SW 1271 (cell line): ENCODE results near the gene NF2.

Experiments
- DNase-seq, 2 experiments: peaks; one replicate each; lab custom pipeline; 2025; lab: John Stamatoyannopoulos, UW

Gene NF2

DNA sequence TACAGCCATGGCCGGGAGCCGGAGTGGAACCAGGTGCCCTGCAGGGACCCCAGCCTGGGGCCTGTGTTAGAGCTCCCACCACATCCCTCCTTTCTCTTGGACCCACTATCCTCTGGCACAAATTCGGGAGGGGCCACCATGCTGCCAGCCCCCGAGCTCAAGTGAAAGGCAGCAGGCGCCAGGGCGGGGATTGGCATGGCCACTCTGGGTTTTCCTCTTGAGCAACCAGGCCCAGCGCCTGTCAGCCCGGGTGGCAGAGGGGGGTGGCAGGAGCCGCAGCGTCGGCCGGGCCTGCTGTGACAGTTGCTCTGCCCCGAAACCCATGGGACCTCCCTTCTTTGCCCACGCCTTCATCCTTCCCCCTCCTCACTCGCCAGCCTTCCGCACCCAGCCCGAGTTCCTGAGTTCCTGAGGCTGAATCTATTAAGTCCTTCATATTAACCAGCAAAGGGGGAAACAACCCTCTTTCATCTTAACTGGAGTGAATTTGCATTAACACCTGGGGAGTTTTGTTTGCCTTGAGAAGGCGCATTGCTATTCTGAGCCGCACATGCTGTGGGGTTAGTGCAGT lies 99.6 kb downstream of the NF2 start:
- no peak for DNase-seq

DNA sequence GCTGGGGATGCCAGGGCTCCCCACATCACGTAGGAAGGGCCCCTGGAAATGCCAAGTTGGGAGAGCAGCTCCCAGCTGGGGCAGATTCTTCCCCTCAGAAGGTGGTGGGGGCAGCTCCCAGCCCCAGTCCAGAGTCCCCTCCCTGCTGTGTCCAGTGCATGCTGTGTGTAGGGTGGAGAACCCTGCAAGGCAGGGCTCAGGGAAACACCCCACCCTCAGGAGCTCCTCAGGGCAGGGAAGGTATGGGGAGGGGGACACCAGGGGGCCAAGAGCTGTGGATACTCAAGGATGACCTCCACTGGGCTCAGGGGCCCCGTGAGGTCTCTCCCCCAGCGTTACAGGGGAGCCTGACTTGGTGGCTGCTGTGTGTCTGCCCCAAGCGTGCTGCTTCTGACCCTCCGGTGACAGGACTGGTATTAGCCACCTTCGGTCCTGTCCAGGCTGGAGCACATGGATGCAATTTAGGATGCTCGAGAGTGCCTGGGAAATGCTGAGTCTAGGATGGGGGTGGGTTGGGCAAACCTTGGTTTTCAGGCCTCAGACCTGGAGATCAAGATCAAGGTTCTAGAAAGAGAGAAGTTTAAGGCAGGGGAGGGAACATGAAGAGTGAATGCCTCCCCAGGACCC lies 100.2 kb downstream of the NF2 start:
- no peak for DNase-seq

DNA sequence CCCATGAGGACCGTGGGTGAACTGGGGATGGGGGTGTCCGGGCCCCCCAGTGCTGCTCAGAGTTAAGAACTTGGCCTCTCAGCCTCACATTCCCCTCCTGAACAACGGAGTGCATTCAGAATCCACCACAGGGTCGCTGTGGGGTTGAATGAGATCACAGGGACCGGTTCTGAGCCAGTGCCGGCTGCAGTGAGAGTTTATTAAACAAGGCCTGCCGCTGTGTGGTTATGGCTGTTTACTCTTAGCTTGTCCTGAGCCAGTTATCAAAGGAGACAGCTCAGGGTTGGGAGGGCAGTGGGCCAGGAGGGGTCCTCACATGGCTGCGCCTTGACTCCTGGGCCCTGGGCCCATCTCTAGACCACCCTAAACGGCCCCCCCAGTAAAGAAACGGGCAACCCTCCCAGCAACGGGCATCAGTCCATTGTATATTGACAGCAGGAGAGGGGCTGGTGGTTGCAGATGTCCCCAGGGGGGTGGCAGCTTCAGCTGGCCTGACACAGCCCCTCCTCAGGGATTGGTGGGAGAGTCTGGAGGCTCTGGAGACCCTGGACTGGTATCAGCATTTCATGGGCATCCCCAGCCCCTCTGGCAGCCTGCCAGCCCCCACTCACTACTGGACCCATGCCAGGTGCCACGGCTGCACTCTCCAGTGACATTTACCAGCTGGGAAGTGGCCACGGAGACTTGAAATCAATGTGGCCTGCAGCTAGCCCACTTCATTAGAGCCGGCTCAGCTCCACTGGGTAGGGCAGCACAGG lies 101.3 kb downstream of the NF2 start:
- no peak for DNase-seq

DNA sequence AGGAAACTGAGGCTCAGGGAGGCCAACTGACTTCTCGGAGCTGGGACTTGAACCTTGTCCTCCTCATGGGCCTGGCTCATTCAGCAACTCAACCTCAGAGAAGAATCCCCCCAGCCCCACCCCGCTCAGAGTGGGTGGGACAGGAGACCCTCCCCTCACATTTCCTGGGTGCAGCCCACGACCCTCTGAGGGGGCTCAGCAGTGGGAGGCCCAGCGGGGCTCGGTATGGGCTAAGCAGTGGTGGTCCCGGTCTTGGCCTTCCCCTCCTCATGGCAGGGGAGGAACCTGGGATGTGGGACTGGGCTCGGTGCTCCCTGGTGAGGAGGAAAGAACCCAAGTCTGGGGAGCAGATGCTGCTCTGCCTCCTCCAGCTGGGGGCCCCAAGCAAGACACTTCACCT lies 102.2 kb downstream of the NF2 start:
- DNase-seq: no peak

DNA sequence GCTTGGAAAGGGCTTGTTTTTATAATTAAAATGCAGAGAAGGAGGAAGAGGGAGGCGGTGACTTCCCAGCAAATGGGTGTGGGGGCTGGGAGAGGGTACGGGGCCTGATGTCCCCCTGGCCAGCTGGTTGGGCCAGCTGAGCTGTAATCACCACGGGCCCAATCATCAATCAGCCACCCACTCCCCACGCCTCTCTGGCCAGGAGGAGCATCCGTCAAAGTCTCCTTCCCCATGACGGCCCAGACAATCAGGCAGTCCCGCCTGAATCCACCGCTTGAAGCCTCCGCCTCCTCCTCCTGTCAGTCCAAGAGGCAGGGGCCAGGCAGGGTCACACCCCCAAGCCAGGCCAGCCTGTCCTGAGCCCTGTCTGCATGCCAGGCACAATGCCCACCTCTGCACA lies 103.1 kb downstream of the NF2 start:
- DNase-seq: no peak

DNA sequence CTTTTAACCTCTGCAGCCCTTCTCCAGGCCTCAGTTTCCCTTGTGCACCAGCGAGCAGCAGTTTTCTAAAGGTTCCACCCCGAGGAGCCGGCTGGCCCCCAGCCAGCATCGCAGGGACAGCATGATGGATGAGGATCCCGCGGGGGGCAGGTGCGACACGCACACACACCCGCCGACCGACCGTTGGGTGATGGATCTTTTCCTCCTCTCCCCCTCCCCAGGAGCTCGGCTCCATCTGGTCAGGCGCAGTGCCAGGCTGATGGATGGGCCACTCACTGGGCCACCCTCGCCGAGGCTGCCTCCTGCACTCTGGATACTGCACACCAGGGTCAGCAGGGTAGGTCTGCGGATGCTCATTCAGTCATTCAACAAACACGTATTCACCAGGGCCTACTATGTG lies 103.6 kb downstream of the NF2 start:
- DNase-seq: no peak

DNA sequence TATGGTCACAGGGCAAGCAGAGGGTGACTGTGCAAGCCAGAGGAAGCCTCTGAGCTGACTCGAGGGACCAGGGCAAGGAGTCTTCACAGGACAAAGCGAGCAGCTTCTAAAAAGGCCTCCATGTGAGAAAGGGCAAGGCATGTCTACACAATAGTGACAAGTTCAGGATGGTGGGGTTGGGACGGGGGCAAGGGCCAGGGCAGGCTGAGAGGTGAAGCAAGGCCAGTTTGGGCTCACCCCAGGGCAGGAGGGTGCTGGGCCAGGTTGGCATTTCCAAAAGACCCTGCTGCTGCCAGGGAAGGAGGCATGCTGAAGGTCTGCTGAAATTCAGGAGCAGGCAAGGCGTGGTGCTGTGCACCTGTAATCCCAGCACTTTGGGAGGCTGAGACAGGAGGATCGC lies 104.0 kb downstream of the NF2 start:
- no peak for DNase-seq

DNA sequence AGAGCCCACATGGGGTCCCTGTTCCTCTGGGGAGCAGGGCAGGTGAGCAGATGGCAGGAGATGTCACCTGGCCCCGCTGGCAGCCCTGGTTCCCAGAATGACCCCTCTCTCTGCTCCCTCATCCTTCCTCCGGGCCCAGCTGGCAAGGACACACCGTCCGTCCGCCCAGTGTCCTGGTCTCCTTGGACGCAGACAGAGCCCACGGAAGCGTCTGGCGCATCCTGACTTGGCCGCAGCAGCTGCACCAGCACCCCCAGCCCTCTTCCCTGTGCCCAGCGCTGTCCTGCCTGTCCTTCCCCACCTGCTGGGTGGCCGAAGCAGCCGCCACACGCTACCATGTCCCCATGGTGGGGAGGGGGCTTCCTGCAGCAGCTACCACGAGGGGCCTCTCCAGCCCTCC lies 106.8 kb downstream of the NF2 start:
- DNase-seq: no peak

DNA sequence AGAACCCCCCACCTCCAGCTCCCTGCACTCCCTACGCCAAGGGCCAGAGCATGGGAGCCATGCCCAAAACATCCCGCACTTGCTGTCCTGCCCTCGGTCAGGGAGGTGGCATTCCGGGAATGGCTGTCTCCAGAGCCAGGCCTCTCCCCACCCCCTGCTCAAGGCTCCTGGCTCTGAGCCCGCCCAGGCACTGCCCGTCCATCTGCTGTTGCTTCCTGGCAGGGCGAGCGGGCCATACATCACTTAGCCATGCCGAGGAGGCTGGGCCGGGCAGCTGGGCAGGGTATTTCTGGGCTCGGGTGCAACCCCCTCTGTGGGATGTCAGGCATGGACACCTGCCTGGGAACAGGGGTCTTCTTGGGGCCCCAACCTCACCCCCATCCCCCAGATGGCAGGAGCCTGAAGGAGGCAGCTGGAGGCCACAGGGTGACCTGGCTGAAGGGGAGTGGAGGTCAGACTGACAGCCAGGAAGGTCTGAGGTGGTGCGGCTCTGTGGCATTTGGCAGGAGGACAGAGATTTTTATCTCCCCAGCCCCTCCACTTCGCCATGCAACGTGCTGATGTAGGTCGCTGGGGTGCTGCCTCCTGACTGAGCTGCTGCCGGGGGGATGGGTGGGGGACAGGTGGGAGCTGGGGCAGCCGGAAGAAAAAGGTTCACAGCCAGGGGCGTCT lies 107.6 kb downstream of the NF2 start:
- DNase-seq: no peak

DNA sequence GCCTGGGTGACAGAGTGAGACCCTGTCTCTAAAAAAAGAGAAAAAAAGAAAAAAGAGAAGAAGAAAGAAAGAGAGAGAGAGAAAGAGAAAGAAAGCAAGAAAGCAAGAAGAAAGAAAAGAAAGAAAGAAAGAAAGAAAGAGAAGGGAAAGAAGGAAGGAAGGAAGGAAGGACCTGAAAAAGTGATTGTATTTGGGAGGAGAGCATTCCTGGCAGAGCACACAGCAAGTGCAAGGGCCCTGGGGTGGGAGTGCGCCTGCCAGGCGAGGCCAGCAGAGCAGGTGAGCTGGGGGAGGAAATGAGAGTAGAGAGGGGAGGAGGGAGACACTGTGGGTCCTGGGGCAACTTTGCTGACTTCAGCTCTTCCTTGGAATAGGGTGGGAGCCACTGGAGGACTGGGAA lies 108.7 kb downstream of the NF2 start:
- DNase-seq: no peak

DNA sequence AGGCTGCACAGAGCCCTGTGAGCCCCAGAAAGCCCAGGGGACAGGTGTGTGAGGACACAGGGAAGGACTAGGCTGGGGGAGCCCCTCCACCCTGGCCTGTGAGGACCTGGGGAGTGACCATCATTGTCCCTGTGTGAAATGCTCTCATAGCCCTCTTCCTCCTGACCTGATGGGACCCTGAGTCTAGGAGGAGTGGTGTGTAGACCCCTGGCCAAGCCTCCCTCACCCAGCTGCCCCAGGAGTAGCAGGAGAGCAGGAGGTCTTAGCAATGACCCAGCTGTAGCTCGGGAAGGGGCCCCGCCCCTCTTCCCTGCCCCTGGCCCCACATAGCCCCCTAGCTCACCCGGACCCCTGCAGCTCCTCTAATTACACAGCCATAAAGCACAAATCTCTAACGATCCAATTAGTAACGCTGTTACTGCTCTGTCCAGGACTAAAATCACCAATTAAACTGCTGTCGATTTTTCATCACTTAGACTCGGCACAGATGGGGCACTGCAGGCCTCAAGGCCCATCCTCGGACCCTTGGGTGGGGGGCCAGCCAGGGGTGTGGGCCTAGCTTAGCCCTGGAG lies 109.8 kb downstream of the NF2 start:
- DNase-seq: no peak

DNA sequence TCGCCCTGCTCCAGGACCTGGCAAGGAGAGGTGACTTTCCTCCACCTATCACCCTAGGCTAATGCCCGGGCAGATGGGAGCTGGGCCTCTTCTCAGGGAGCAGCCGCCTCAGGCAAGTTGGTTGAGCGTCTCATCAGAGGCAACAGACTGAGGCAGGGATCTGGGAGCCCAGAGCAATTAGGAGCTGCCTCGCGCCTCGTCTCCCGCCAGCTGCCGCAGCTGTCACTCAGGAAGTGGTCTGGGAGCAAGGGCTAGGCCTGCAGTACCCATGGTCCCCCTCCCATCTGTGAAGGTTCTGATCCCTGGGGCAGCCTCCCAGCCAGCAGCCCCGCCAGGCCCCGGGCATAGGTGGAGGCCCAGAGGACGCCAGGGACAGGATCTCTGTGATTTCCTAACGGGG lies 111.8 kb downstream of the NF2 start:
- DNase-seq: no peak

DNA sequence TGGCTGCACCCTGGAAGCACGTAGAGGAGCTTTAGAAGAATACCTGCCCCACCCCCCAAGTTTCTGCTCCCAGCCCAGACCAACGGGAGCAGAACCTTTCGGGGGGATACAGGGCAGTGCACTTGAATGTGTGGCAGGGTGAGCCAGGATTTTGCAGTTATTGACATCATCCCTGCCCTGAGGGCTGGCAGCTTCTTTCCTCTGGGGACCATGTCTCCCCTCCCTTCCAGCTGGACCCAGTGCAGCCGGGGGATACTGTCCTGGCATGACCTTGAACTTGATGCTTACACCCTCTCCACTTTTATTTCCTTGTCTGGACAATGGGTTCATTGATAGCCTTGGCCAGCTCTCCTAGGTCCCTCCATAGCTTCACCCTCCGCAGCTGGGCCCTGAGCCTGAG lies 112.3 kb downstream of the NF2 start:
- no peak for DNase-seq

DNA sequence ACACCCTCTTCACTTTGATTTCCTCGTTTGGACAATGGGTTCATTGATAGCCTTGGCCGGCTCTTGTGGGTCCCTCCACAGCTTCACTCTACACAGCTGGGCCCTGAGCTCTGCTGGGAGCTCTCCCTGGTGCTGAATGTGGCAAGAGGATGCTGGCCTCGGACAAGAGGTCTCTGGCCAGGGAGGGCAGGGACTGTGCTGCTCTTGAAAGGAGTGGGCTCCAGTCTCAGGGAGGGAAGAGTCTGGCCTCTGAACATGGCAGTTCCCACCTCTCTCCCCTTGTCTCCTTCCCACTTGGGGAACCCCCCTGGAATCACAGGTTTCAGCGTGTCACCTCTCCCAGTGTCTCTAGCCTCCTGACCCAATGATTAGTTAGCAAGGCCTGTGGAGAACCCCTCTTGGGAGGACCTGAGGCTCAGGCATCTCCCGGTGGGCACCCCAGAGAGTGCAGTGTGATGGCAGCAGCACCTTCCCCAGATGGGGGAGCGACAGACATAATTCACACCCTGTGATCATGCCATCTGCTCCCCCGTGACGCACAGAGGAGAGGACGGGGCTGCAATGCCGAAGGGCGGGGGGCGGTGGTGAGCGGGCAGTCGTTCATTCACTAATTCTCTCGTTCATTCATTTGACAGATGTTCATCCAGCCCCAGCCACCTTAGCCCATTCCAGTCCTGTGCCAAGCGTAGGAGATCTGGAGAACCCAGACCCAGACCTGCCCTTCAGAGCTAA lies 113.5 kb downstream of the NF2 start:
- DNase-seq: peak in 1 of 2 experiments; percentile 24

DNA sequence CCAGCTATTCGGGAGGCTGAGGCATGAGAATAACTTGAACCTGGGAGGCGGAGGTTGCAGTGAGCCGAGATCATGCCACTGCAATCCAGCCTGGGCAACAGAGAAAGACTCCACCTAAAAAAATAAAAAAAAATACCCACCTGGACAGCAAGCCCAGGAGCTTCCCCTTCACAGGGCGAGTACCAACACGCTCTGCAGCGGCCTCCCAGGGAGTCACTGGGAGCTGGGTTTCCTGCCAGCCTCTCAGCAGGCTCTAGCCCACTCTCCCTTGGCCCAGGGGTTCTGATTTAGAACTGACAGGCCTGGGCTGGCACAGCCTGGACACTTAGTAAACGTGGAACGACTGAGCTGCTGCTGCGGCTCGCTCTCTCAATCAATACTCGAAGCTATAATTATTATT lies 114.4 kb downstream of the NF2 start:
- DNase-seq: no peak

DNA sequence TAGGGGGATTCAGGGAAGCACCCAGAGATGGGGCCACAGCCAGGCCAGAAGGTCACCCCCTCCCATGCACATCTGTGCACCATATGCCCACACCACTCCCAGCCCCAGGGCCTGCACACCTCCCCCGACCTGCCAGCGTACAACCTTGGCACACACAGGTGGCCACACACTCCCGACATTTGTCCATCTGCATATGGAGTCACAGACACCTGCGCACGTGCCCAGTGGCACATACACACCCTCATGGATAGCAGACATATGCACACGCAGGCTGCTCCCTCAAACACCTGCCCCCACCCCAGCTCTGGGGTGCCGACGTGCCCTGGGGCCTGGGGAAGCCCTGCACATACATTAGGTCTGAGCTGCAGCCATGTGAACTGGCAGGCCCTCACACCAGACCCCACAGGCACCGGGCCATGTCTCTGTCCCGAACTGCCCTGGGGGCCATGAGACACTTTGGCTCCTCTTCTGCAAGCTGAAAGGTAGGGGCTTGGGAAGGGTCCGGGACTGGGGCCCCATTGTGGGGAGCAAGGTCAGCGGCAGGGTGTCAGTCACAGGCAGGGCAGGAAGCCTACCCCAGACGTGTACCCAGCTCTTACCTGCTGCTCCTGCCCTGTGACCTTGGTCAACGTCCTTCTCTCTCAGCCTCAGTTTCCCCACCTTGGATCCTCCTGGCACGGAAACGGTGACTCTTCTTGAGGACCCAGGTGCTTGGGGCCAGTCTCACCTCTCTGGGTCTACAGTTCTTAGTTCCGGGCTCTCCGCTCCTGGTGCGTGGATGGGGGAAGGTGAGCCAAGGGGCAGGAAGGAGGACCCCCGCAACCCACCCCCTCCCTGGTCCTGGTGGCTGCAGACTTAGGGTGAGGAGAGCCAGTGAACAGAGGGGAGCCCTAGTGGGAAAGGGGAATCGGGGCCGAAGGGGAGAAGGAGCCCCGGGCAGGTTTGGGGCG lies 115.8 kb downstream of the NF2 start:
- DNase-seq: no peak

DNA sequence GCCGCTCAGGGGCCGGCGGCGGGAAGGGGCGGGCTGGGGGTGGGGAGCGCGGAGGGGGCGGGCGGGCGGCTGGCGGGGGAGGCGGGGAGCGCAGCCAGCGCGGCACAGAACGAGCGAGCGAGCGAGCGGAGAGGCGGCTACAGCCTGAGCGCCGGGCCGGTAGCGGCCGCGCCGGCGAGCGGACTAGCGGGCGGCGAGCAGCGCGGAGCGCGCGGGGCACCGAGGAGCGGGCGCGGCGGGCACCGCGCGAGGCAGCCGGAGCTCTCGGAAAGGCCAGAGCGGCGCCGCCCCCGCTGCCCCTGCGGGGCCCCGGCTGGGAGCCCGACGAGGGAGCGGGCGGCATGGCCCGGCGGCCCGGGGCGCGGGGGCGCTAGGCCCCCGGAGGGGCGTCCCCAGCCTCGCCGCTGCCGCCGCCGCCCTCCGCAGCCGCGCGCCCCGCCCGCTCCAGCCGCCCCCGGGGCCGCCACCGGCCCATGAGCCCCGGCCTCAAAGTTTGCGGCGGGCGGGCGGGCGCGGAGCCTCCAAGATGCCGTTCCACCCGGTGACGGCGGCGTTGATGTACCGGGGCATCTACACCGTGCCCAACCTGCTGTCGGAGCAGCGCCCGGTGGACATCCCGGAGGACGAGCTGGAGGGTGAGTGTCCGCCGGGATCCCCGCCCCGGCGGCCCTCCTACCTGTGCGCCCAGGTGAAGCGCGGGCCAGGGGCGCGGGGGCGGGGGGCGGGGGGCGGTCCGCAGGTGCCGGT lies 116.6 kb downstream of the NF2 start, which contains the start of gene CABP7:
CABP7 (plus strand) TSS at position 105 of the 747 bp plus-strand sequence; CDS start at position 527, 422 bp downstream.
- DNase-seq: no peak

DNA sequence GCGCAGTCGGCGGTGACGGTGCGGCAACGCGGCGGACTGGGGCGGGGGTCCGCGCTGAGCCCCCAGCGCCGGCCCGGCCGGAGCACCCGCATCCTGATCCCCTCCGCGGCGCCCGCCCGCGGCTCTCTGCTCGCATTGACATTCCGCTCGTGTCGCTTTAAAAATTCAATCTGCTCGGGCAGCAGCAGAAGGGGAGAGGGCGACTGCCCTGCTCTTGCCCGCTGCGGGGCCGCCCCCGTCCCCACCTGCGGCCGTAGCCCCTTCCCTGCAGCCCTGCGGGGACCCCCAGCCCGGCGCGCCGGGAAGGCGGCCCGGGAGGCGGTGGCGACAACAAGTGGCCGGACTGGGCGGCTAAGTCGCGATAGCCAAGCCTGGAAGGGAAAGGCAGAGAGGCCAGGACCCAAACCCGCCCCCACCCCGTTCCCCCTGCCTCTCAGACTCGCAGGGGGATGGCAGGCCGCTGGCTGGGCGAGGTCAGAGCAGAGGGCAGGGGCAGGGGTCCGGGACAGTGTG lies 117.4 kb downstream of the NF2 start:
- DNase-seq: no peak

DNA sequence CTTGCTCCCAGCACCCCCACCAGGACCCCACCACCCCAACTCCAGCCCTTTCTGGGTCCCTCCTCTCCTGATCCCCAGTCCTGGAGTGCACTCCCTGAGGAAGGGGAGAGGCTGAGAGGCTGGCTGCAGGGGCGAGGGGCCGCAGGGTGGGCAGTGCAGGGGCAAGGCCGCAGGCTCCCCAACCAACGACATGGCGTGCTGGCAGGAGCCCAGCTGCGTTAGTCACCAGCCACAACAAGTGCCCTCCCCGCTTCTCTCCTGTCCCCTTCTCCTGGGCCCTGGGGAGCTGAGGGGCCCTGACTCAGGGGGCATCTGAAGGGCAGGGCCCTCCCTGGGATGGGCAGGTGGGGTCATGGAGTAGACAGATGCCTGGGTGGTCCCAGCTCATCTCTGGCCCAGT lies 118.7 kb downstream of the NF2 start:
- no peak for DNase-seq

DNA sequence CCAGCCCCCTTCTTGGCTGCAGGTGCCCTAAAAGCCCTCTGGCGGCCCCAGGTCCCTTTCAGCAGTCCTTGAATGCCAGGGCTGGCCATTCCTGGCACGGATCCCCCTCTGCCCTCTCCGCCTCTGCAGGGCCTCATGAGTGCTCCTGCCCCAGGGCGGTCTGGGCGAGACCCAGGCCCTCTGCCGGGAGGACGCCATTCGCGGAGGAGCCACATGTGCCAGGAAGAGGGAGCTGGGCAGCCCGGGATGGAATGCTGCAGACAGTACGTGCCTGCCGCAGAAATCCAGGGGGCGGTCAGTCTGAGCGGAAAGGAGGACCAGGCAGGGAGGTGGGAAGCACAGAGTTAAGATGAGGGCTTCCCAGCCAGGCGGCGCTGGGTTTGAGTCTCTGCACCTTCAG lies 119.2 kb downstream of the NF2 start:
- no peak for DNase-seq
